Fibroblast of mammary gland (primary cell): ENCODE data around the gene DZANK1.

ENCODE experiments used
- DNase-seq: peaks from one replicate; pipeline ENCODE4 v3.0.0-alpha.2; 2010; ENCODE audit warnings: low read depth
- H3K4me3 ChIP-seq: 2 replicates; pipeline ENCODE4 v1.5.1; 2011; ENCODE audit warnings: low read depth, mild to moderate bottlenecking, low read length, moderate library complexity; ENCODE audit not compliant: control insufficient read depth
- CTCF ChIP-seq: conservative IDR thresholded peaks from 2 replicates; pipeline ENCODE4 v1.5.1; 2011; ENCODE audit warnings: low read depth, low read length, inconsistent platforms; ENCODE audit not compliant: control insufficient read depth, insufficient read depth

DZANK1 gene

GRCh38 chr20:18440403-18440802, 26.4 kb downstream of the DZANK1 start:
- no peak for TF ChIP-seq CTCF
- DNase-seq: no peak
- H3K4me3 ChIP-seq: no peak overlapping the region

GRCh38 chr20:18436847-18437246, 30.0 kb downstream of the DZANK1 start:
- H3K4me3 ChIP-seq: no peak overlapping the region

GRCh38 chr20:18431206-18431605, 35.6 kb downstream of the DZANK1 start:
- DNase-seq: no peak
- no peak overlapping the region for H3K4me3 ChIP-seq
- TF ChIP-seq CTCF: no peak

More at GRCh38 chr20:18436847-18437246, 30.0 kb downstream of the DZANK1 start:
- TF ChIP-seq CTCF: no peak
- DNase-seq: no peak

DNA sequence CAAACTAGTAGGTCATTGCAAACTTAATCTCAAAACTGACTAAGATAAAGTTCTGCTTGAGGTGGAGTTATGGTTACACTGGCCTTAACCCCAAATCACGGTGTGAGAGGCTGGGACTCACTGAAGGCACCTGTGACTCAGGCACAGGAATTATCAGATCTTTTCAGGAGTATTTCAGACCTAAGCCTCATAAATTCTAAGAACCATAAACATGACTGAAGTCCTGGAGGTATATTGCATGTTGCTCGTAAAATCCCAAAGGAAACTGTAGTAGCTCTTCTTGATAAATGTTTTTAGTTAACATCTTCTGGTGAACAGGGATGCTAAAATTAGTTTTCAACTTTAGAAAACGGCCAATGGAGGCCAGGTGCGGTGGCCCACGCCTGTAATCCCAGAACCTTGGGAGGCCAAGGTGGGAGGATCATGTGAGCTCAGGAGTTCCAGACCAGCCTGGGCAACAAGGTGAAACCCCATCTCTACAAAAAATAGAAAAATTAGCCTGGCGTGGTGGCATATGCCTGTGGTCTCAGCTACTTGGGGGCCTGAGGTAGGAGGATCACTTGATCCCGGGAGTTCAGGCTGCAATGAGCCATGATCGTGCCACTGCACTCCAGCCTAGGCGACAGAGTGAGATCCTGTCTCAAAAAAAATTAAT, 36.5 kb downstream of the DZANK1 start:
- no peak for TF ChIP-seq CTCF
- no peak for DNase-seq
- H3K4me3 ChIP-seq: no peak overlapping the region

- peak; percentile 37 for DNase-seq
- no peak for TF ChIP-seq CTCF
- H3K4me3 ChIP-seq: no peak overlapping the region
These were observed 38.2 kb downstream of the DZANK1 start for GRCh38 chr20:18428490-18429173.

DNA sequence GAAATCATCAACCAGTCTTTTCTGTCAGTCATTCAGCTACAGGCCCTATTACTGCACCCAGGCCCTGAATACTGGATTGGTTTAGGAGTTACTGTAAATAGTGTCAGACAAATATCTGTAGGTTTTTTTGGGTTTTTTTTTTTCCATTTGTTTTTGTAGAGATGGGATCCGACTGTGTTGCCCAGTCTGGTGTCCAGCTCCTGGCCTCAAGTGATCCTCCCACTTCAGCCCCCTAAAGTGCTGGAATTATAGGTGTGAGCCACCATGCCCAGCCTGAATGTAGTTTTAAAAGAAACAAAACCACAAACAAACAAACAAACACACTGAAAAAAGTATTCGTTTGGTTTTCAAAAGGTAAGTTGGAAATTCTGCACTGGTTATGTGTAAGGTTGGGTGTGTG, 39.6 kb downstream of the DZANK1 start:
- TF ChIP-seq CTCF: no peak
- no peak for DNase-seq
- no peak overlapping the region for H3K4me3 ChIP-seq
